Caco-2 (cell line): ENCODE results near the gene CNOT6. TPM values are rescaled to one million over a fixed set of nuclear protein-coding genes. Genes with fewer than 3 reads are reported as not detected.

Experiments used
- BruUV-seq: library from RNA; stranded (reverse); fragments of 400-500 nt; replicated peaks from 2 replicates; lab custom pipeline; 2021; lab: Mats Ljungman, UMichigan
- CTCF ChIA-PET: fragments of 300-600 bp; sonication (Branson Sonifier 250); formaldehyde crosslinking; loops from one replicate; lab custom pipeline; 2022; ENCODE audit warnings: antibody characterized with exemption; lab: Charles Lee
- POLR2A ChIA-PET: fragments of 300-600 bp; sonication (Branson Sonifier 250); formaldehyde crosslinking; loops from one replicate; lab custom pipeline; 2022; ENCODE audit warnings: antibody characterized with exemption; lab: Charles Lee
- DNase-seq, 2 experiments: peaks; one replicate each; pipeline versions ENCODE4 v3.0.0 to v3.0.0-alpha.2; 2020 to 2022
- H3K27me3 ChIP-seq: replicated peaks from 2 replicates; pipeline ENCODE4 v1.6.0; 2011; ENCODE audit warnings: low read length; ENCODE audit not compliant: control insufficient read depth, insufficient read depth
- H3K36me3 ChIP-seq: 2 replicates; pipeline ENCODE4 v1.5.1; 2011; ENCODE audit warnings: low read length; ENCODE audit not compliant: control insufficient read depth, insufficient read depth
- H3K4me1 ChIP-seq: fragments of 250-450 bp; sonication (Bioruptor Pico); 2 replicates; pipeline ENCODE4 v1.5.1; 2020; ENCODE audit warnings: mild to moderate bottlenecking
- H3K4me3 ChIP-seq: 2 replicates; pipeline ENCODE4 v1.5.1; 2011; ENCODE audit warnings: low read depth, mild to moderate bottlenecking, control low read depth, low read length
- H3K9me3 ChIP-seq: fragments of 250-450 bp; sonication (Bioruptor Pico); 2 replicates; pipeline ENCODE4 v1.5.1; 2020; ENCODE audit warnings: mild to moderate bottlenecking, moderate library complexity
- H3K27ac Mint-ChIP-seq: one replicate; pipeline ENCODE4 v1.8.0; 2022; ENCODE audit warnings: mixed read lengths; ENCODE audit not compliant: unreplicated experiment
- H3K27me3 Mint-ChIP-seq: one replicate; pipeline ENCODE4 v1.8.0; 2022; ENCODE audit warnings: mixed read lengths; ENCODE audit not compliant: insufficient read depth, unreplicated experiment
- H3K36me3 Mint-ChIP-seq: one replicate; pipeline ENCODE4 v1.8.0; 2022; ENCODE audit warnings: mild to moderate bottlenecking, mixed read lengths; ENCODE audit not compliant: insufficient read depth, unreplicated experiment
- H3K4me1 Mint-ChIP-seq: one replicate; pipeline ENCODE4 v1.8.0; 2022; ENCODE audit warnings: low read depth, mixed read lengths; ENCODE audit not compliant: unreplicated experiment
- H3K4me3 Mint-ChIP-seq: one replicate; pipeline ENCODE4 v1.8.0; 2022; ENCODE audit warnings: mild to moderate bottlenecking, moderate library complexity, mixed read lengths; ENCODE audit not compliant: unreplicated experiment
- H3K9me3 Mint-ChIP-seq: one replicate; pipeline ENCODE4 v1.8.0; 2022; ENCODE audit warnings: mixed read lengths; ENCODE audit not compliant: unreplicated experiment
- CTCF ChIP-seq, 2 experiments: fragments of 200-600 bp in 1 of 2; IDR thresholded peaks; 1 replicate in 1 of 2; 2 replicates in 1 of 2; pipeline versions ENCODE4 v1.5.1 to v1.8.0; 2011 to 2022; ENCODE audit warnings: antibody characterized with exemption in 1 of 2, control low read depth in 1 of 2, inconsistent platforms in 1 of 2, low read depth in 1 of 2, low read length in 1 of 2, mild to moderate bottlenecking in 1 of 2, moderate library complexity in 1 of 2; ENCODE audit not compliant: insufficient read depth in 1 of 2, severe bottlenecking in 1 of 2, unreplicated experiment in 1 of 2
- intact Hi-C: fragments of 100-400 bp; cut with micrococcal nuclease; formaldehyde crosslinking; loops from one replicate; pipeline ENCODE4 v1.10.0; 2022; ENCODE audit not compliant: unreplicated experiment
- total RNA-seq: library from RNA; stranded (reverse); gene quantifications from 2 replicates; pipeline ENCODE4 v1.2.3, GENCODE V29; 2022

CNOT6 gene
- total RNA-seq, 1 experiment from 2014 or later: 46.3 TPM

DNA sequence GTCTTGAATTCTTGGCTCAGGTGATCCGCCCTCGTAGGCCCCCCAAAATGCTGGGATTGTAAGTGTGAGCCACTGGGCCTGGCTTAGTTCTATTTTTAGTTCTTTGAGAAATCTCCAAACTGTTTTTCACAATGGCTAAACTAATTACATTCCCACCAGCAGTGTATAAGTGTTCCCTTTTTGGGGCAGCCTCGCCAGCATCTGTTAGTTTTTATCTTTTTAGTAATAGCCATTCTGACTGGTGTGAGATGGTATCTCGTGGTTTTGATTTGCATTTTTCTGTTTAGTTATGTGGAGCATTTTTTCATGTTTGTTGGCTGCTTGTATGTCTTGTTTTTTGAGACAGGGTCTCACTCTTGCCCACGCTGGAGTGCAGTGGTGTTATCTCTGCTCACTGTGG lies 28.2 kb downstream of the CNOT6 start:
- no TSS peak for BruUV-seq
- Mint-ChIP-seq H3K9me3 (no peaks in the 10 kb centered on the region), H3K4me1 (no peaks in the 10 kb centered on the region), H3K36me3 (peaks cover 15% of the 10 kb centered on the region), H3K27me3 (no peaks in the 10 kb centered on the region), H3K4me3 (no peak overlapping the region), H3K27ac (no peak overlapping the region)
- DNase-seq: no peak
- ChIA-PET CTCF (no interaction called here), POLR2A (no interaction called here)
- Histone ChIP-seq H3K4me3 (no peak overlapping the region), H3K36me3 (no peaks in the 10 kb centered on the region), H3K4me1 (peaks cover 3% of the 10 kb centered on the region; the same call in 1 of the 2 replicates), H3K27me3 (no peaks in the 10 kb centered on the region), H3K9me3 (no peaks in the 10 kb centered on the region)
- TF ChIP-seq CTCF (IDR thresholded peaks at IDR 0.05; ENCODE audit: insufficient read depth in 1 of 2, low read depth in 1 of 2, low read length in 1 of 2, severe bottlenecking in 1 of 2, unreplicated experiment in 1 of 2): no peak
- intact Hi-C loops: no loop called here

GRCh38 chr5:180523629-180524466 lies 29.7 kb downstream of the CNOT6 start:
- no peak overlapping the region for H3K4me3 Mint-ChIP-seq
- peaks cover 15% of the 10 kb centered on the region for H3K36me3 Mint-ChIP-seq
- no peaks in the 10 kb centered on the region for H3K9me3 Mint-ChIP-seq
- TF ChIP-seq CTCF (IDR thresholded peaks at IDR 0.05; ENCODE audit: insufficient read depth in 1 of 2, low read depth in 1 of 2, low read length in 1 of 2, severe bottlenecking in 1 of 2, unreplicated experiment in 1 of 2): no peak
- peaks cover 2% of the 10 kb centered on the region; the same call in 1 of the 2 replicates for H3K4me1 ChIP-seq
- intact Hi-C loops: no loop called here
- H3K27me3 Mint-ChIP-seq: no peaks in the 10 kb centered on the region
- CTCF ChIA-PET: no interaction called here
- H3K4me1 Mint-ChIP-seq: no peaks in the 10 kb centered on the region
- POLR2A ChIA-PET: no interaction called here
- H3K9me3 ChIP-seq: no peaks in the 10 kb centered on the region
- DNase-seq: no peak
- BruUV-seq: no TSS peak
- no peak overlapping the region for H3K4me3 ChIP-seq
- H3K36me3 ChIP-seq: no peaks in the 10 kb centered on the region
- no peak overlapping the region for H3K27ac Mint-ChIP-seq
- no peaks in the 10 kb centered on the region for H3K27me3 ChIP-seq

DNA sequence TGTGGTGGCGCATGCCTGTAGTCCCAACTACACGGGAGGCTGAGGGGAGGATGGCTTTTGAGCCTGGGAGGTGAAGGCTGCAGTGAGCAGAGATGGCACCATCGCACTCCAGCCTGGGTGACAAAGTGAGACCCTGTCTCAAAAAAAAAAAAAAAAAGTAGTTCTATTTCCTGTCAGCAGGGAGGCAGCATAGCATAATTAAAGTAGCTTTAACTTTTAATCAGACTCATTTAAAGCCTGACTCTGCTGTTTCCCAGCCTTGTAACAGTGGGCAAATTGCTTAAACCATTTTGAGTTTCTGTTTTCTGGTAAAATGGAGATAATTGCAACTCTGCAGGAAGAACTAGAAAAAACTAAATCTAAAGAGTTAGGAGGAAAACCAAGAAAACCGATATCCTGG lies 31.2 kb downstream of the CNOT6 start:
- H3K36me3 ChIP-seq: no peaks in the 10 kb centered on the region; the same call in 1 of the 2 replicates
- H3K4me1 Mint-ChIP-seq: peaks cover 6% of the 10 kb centered on the region
- H3K9me3 ChIP-seq: no peaks in the 10 kb centered on the region
- intact Hi-C loops: no loop called here
- H3K4me3 Mint-ChIP-seq: no peak overlapping the region
- H3K36me3 Mint-ChIP-seq: peaks cover 28% of the 10 kb centered on the region
- CTCF ChIA-PET: no interaction called here
- H3K4me3 ChIP-seq: no peak overlapping the region
- POLR2A ChIA-PET: no interaction called here
- H3K27ac Mint-ChIP-seq: no peak overlapping the region
- no peak for DNase-seq
- H3K27me3 ChIP-seq: no peaks in the 10 kb centered on the region
- no peaks in the 10 kb centered on the region for H3K9me3 Mint-ChIP-seq
- no peak for TF ChIP-seq CTCF (IDR thresholded peaks at IDR 0.05; ENCODE audit: insufficient read depth in 1 of 2, low read depth in 1 of 2, low read length in 1 of 2, severe bottlenecking in 1 of 2, unreplicated experiment in 1 of 2)
- no peaks in the 10 kb centered on the region for H3K4me1 ChIP-seq
- no peaks in the 10 kb centered on the region for H3K27me3 Mint-ChIP-seq
- BruUV-seq: no TSS peak
